Endothelial cell of umbilical vein (primary cell): ENCODE results near the gene CGB3. TPM values are rescaled to one million over a fixed set of nuclear protein-coding genes. Genes with fewer than 3 reads are reported as not detected.
"Not testable (repeated sequence)": the region's sequence is repeated elsewhere in the genome, so short reads cannot be mapped to it uniquely, and the experiment has no call there.

Experiments used
- BruUV-seq: library from RNA; stranded (reverse); fragments of 400-500 nt; replicated peaks from 2 replicates; lab custom pipeline; 2021; lab: Mats Ljungman, UMichigan
- CTCF ChIA-PET: fragments of 300-600, 350-600 bp; sonication (Branson Sonifier 250); formaldehyde crosslinking; loops from one replicate; lab custom pipeline; 2021; ENCODE audit warnings: antibody characterized with exemption, inconsistent platforms; lab: Charles Lee
- POLR2A ChIA-PET: fragments of 300-600, 350-600 bp; sonication (Branson Sonifier 250); formaldehyde crosslinking; loops from one replicate; lab custom pipeline; 2021; ENCODE audit warnings: antibody characterized with exemption, inconsistent platforms; lab: Charles Lee
- DNase-seq: peaks from one replicate; pipeline ENCODE4 v3.0.0-alpha.2; 2011; ENCODE audit warnings: low read depth, low spot score
- FAIRE-seq: peaks from 2 replicates; lab custom pipeline; 2011; peaks lifted over from hg19 to GRCh38; lab: Jason Lieb, UNC
- H2AFZ ChIP-seq: 2 replicates; pipeline ENCODE4 v1.6.0; 2012; ENCODE audit warnings: low read depth, low read length, control low read depth, inconsistent platforms
- H3K27ac ChIP-seq: 2 replicates; pipeline ENCODE4 v1.5.1; 2011; ENCODE audit warnings: low read depth, mild to moderate bottlenecking, control low read depth, low read length, moderate library complexity; ENCODE audit not compliant: insufficient read depth
- H3K27me3 ChIP-seq, 2 experiments: 2 replicates each; pipeline versions ENCODE4 v1.6.0 to v1.6.1; 2011; ENCODE audit warnings: low read length in 2 of 2, mixed read lengths in 1 of 2; ENCODE audit not compliant: control insufficient read depth in 2 of 2, insufficient read depth in 2 of 2
- H3K36me3 ChIP-seq, 2 experiments: 2 replicates in 1 of 2; 3 replicates in 1 of 2; pipeline ENCODE4 v1.5.1; 2011; ENCODE audit warnings: low read length in 2 of 2, mild to moderate bottlenecking in 1 of 2, moderate library complexity in 1 of 2; ENCODE audit not compliant: control insufficient read depth in 2 of 2, insufficient read depth in 2 of 2; ENCODE audit errors: extremely low read depth in 1 of 2
- H3K4me1 ChIP-seq: 3 replicates; pipeline ENCODE4 v1.5.1; 2011; ENCODE audit warnings: mild to moderate bottlenecking, low read length; ENCODE audit not compliant: control insufficient read depth, insufficient read depth; ENCODE audit errors: extremely low read depth
- H3K4me2 ChIP-seq: 2 replicates; pipeline ENCODE4 v1.6.1; 2011; ENCODE audit warnings: low read length, control low read depth, mixed read lengths; ENCODE audit not compliant: insufficient read depth
- H3K4me3 ChIP-seq, 3 experiments: fragments of 200-600 bp in 1 of 3; sonication (generic), shearing (Covaris generic) in 1 of 3; replicated peaks in 1 of 3; 2 replicates each; pipeline ENCODE4 v1.5.1; 2011 to 2016; ENCODE audit warnings: control low read depth in 3 of 3, low read length in 3 of 3, mild to moderate bottlenecking in 2 of 3, inconsistent platforms in 1 of 3, low read depth in 1 of 3, moderate library complexity in 1 of 3; ENCODE audit not compliant: insufficient read depth in 1 of 3
- H3K79me2 ChIP-seq: 2 replicates; pipeline ENCODE4 v1.6.0; 2012; ENCODE audit warnings: low read length, inconsistent platforms; ENCODE audit not compliant: control insufficient read depth, insufficient read depth
- H3K9ac ChIP-seq: replicated peaks from 2 replicates; pipeline ENCODE3; 2011; ENCODE audit warnings: low read length, control low read depth; ENCODE audit not compliant: insufficient read depth; ENCODE audit errors: extremely low read depth
- H3K9me1 ChIP-seq: replicated peaks from 3 replicates; pipeline ENCODE4 v1.6.0; 2011; ENCODE audit warnings: mild to moderate bottlenecking, low read length; ENCODE audit not compliant: control insufficient read depth, insufficient read depth; ENCODE audit errors: extremely low read depth
- H3K9me3 ChIP-seq: replicated peaks from 2 replicates; pipeline ENCODE4 v1.5.1; 2012; ENCODE audit warnings: low read length, inconsistent platforms; ENCODE audit not compliant: control insufficient read depth, insufficient read depth
- H4K20me1 ChIP-seq: replicated peaks from 2 replicates; pipeline ENCODE3; 2011; ENCODE audit warnings: mild to moderate bottlenecking, low read length; ENCODE audit not compliant: control insufficient read depth, insufficient read depth; ENCODE audit errors: extremely low read depth
- dilution Hi-C: fragments of 300-500 bp; cut with MboI; formaldehyde crosslinking; loops from one replicate; pipeline ENCODE4 v1.15.0; 2019; ENCODE audit warnings: low sequenced_read_pairs; ENCODE audit not compliant: extremely low pct_ligation_motif_present
- intact Hi-C: fragments of 100-400 bp; cut with micrococcal nuclease; formaldehyde crosslinking; loops from one replicate; pipeline ENCODE4 v1.10.0; 2022
- polyA plus RNA-seq, 4 experiments: library from polyadenylated mRNA; depleted of rRNA in 3 of 4; stranded (reverse) in 3 of 4; unstranded in 1 of 4; fragments of >200 nt; gene quantifications; 2 replicates each; pipeline versions ENCODE4 v1.2.1 to v1.2.3, GENCODE V29; 2011 to 2012; ENCODE audit warnings: missing spikeins in 1 of 4
- total RNA-seq: library from RNA; stranded (reverse); gene quantifications from 2 replicates; pipeline ENCODE4 v1.2.3, GENCODE V29; 2021

CGB3 gene
- total and polyA plus RNA-seq, 2 donors (not counting 3 experiments of a cell fraction or from before 2014, with no cell fraction given), result not detected

DNA sequence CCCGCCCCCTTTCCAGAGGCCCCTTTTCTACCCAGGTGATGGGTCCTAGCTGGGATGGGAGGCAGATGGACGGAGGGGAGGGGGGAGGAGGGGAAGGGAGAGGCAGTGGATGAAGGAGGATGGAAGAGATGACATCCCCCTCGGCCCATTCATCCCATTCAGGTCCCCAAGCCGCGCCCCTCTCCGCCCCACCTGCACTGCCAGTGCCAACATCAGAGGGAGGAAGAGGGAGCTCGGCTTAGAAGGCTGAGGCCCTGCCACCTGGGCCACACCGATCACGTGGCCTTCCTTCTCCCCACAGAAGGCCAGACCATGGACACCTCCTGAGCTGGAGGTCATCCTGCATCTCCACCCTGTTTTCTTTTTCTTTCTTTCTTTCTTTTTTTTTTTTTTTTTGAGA is 4.6 kb upstream of the CGB3 start:
- CTCF ChIA-PET, result interaction anchor here (1.0 kb wide), 1 partner anchor 29 kb away, joined by 3 read pairs; no protein-coding TSS in a partner anchor
- not testable (repeated sequence) for H3K27me3 ChIP-seq

DNA sequence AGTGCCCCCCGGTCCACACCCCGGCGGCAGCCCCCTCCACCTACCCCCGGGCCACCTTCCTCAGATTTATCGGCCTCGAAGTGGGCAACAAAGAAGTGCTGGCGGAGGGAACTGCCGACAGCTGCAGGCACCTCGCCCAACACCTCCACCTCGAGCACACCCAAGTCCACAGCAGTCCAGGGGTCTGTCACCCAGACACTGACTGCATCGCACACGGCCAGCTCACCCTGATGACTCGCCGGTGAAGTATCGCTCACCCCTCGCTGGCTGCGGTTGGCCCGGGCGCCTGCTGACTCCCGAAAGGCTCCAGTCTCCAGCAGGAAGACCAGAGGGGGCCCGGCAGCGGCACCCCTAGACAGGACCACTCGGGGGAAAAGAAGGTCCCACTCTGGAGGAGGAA is 1.5 kb upstream of the CGB3 start:
- H2AFZ ChIP-seq, H3K27me3 ChIP-seq, H3K9me3 ChIP-seq, H3K36me3 ChIP-seq, intact Hi-C loops, dilution Hi-C loops, H3K4me3 ChIP-seq, H3K4me2 ChIP-seq, DNase-seq, H3K4me1 ChIP-seq, FAIRE-seq, H3K9me1 ChIP-seq, H4K20me1 ChIP-seq, BruUV-seq, POLR2A ChIA-PET, H3K9ac ChIP-seq, H3K27ac ChIP-seq, H3K79me2 ChIP-seq: not testable (repeated sequence)
- CTCF ChIA-PET, result interaction anchor here (0.6 kb wide), 1 partner anchor 72 kb away, joined by 3 read pairs; no protein-coding TSS in a partner anchor

More for the DNA sequence above, 4.6 kb upstream of the CGB3 start:
- dilution Hi-C loops, BruUV-seq, H3K4me3 ChIP-seq, H3K9me1 ChIP-seq, H4K20me1 ChIP-seq, H3K27ac ChIP-seq, DNase-seq, intact Hi-C loops, H3K9ac ChIP-seq, H2AFZ ChIP-seq, H3K4me2 ChIP-seq, FAIRE-seq, H3K4me1 ChIP-seq, H3K9me3 ChIP-seq, H3K79me2 ChIP-seq, H3K36me3 ChIP-seq, POLR2A ChIA-PET: not testable (repeated sequence)

DNA sequence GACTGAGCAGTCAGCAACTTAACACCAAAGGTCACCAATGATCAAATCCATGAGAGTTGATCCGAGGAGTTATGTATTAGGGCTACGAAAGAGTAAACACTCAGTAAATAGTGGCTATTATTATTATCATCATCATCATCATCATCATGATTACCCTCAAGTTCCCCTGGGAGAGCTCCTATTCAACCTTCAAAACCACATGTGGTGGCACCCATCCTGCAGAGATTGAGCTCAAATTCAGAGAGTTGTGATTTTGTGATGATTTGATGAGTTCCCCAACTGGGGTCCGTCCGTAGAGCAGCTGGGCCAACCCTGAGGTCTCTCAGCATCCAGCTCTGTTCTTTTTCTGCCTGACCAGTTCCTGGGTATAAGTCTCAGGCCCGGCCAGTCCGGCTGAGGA is 955 bp upstream of the CGB3 start:
- dilution Hi-C loops, H4K20me1 ChIP-seq, H3K79me2 ChIP-seq, H3K36me3 ChIP-seq, POLR2A ChIA-PET, H3K9ac ChIP-seq, H3K4me2 ChIP-seq, H3K4me3 ChIP-seq, DNase-seq, BruUV-seq, H3K27me3 ChIP-seq, FAIRE-seq, H3K9me3 ChIP-seq, H3K4me1 ChIP-seq, H2AFZ ChIP-seq, intact Hi-C loops, H3K27ac ChIP-seq, H3K9me1 ChIP-seq: not testable (repeated sequence)
- CTCF ChIA-PET, result interaction anchor here (0.6 kb wide), 1 partner anchor 73 kb away, joined by 3 read pairs; no protein-coding TSS in a partner anchor
